Transverse colon (tissue), 4 donors: ENCODE measurements around the gene CEP104. TPM values are rescaled to one million over a fixed set of nuclear protein-coding genes. Genes with fewer than 3 reads are reported as not detected.
A peak's percentile ranks its signal among the peaks of the same experiment; 100 is the strongest.

ENCODE experiments used
- DNase-seq: peaks from one replicate; pipeline ENCODE4 v3.0.0-alpha.2; 2019
- H3K27ac ChIP-seq, 4 donors: fragments of 200-600 bp; sonication (generic); 2 replicates each; pipeline ENCODE4 v1.5.1; 2016 to 2018; ENCODE audit warnings: inconsistent platforms in 4 of 4
- H3K27me3 ChIP-seq: fragments of 200-600 bp; sonication (generic); 2 replicates; pipeline ENCODE4 v1.5.1; 2017; ENCODE audit warnings: inconsistent platforms
- H3K36me3 ChIP-seq, 4 donors: fragments of 200-600 bp; sonication (generic); 2 replicates each; pipeline ENCODE4 v1.5.1; 2017 to 2019; ENCODE audit warnings: inconsistent platforms in 4 of 4
- H3K4me1 ChIP-seq, 4 donors: fragments of 200-600 bp; sonication (generic); 2 replicates each; pipeline ENCODE4 v1.5.1; 2017 to 2020; ENCODE audit warnings: inconsistent platforms in 4 of 4
- H3K4me3 ChIP-seq, 4 donors: fragments of 200-600 bp; sonication (generic); 1 replicate in 1 of 4; 2 replicates in 3 of 4; pipeline versions ENCODE4 v1.5.1 to v1.6.1; 2017 to 2019; ENCODE audit warnings: inconsistent platforms in 4 of 4
- H3K9me3 ChIP-seq, 2 donors: fragments of 200-600 bp; sonication (generic); 2 replicates each; pipeline ENCODE4 v1.5.1; 2017 to 2019; ENCODE audit warnings: inconsistent platforms in 2 of 2
- CTCF ChIP-seq, 5 experiments: fragments of 200-600 bp in 3 of 5; fragments of 450-650 bp in 2 of 5; sonication (generic) in 3 of 5; IDR thresholded peaks; 1 replicate in 2 of 5; 2 replicates in 3 of 5; pipeline ENCODE4 v1.5.1; 2016 to 2017; ENCODE audit warnings: antibody characterized with exemption in 5 of 5, inconsistent platforms in 3 of 5, mild to moderate bottlenecking in 2 of 5, moderate library complexity in 1 of 5
- EP300 ChIP-seq: sonication (generic); formaldehyde crosslinking; IDR thresholded peaks from one replicate; pipeline ENCODE4 v1.6.1; 2017; ENCODE audit warnings: antibody characterized with exemption, low read depth
- POLR2A ChIP-seq: fragments of 450-650 bp; IDR thresholded peaks from one replicate; pipeline ENCODE4 v1.6.1; 2016; ENCODE audit warnings: antibody characterized with exemption, mild to moderate bottlenecking, moderate library complexity
- POLR2AphosphoS5 ChIP-seq, 3 donors: sonication (generic); formaldehyde crosslinking; IDR thresholded peaks; one replicate each; pipeline ENCODE4 v1.6.1; 2016; ENCODE audit warnings: antibody characterized with exemption in 3 of 3
- WGBS, 2 donors: methylation state at CpG; one replicate each; pipeline ENCODE4 v1.1.5; 2018; ENCODE audit warnings: low coverage in 1 of 2; 5-methylcytosine and 5-hydroxymethylcytosine counted together
- in situ Hi-C, 4 donors: fragments of 200-750 bp; cut with MboI; loops; one replicate each; pipeline versions ENCODE4 v1.15.0 to v1.15.1; 2017; ENCODE audit warnings: low sequenced_read_pairs in 3 of 4, low pct_ligation_motif_present in 1 of 4, low pct_unique_long_range_greater_than_20kb in 1 of 4
- intact Hi-C: fragments of 100-400 bp; cut with DNase I; formaldehyde crosslinking; loops from one replicate; pipeline ENCODE4 v1.15.1; 2023; ENCODE audit warnings: low total_unique reads
- total RNA-seq, 4 donors: library from RNA; depleted of rRNA; stranded (reverse); fragments of >200 nt; gene quantifications; one replicate each; pipeline ENCODE4 v1.1.0, GENCODE V29; 2016

CEP104 gene
- total RNA-seq, 4 donors from 2014 or later = 34.4 to 57.7 (median 43.5) TPM

GRCh38 chr1:3776231-3776961 is 80.6 kb downstream of the CEP104 start:
- peaks cover 0 to 18% (median 8%) of the 10 kb centered on the region in 4 donors for H3K36me3 ChIP-seq
- DNase-seq = no peak
- 69% methylated on average over 20 of the region's 21 CpGs; no CpG with 5 or more reads in 1 of the 2 donors for WGBS, 2 donors
- no peak for TF ChIP-seq CTCF (IDR thresholded peaks at IDR 0.05)
- intact Hi-C loops (no loop called here), in situ Hi-C loops (no loop called here)
- peaks cover 9 to 33% (median 25%) of the 10 kb centered on the region in 4 donors for H3K4me1 ChIP-seq
- H3K9me3 ChIP-seq = no peaks in the 10 kb centered on the region
- H3K4me3 ChIP-seq = no peak overlapping the region
- H3K27ac ChIP-seq = no peak overlapping the region
- peaks cover 8% of the 10 kb centered on the region for H3K27me3 ChIP-seq

- Histone ChIP-seq H3K36me3 (peaks cover 0 to 13% (median 5%) of the 10 kb centered on the region in 4 donors), H3K4me1 (peaks cover 9 to 36% (median 27%) of the 10 kb centered on the region in 4 donors), H3K27me3 (peaks cover 16% of the 10 kb centered on the region), H3K4me3 (no peak overlapping the region), H3K27ac (peak overlapping the region in 1 of 4 donors; percentile 34), H3K9me3 (no peaks in the 10 kb centered on the region)
- 23% methylated on average over 25 of the region's 27 CpGs; no CpG with 5 or more reads in 1 of the 2 donors for WGBS, 2 donors
- intact Hi-C loops = no loop called here
- TF ChIP-seq CTCF (IDR thresholded peaks at IDR 0.05) (peak; percentile 24 to 58 (median 33)), POLR2AphosphoS5 (IDR thresholded peaks at IDR 0.05) (peak in 2 of 3 donors; percentile 16 to 73), EP300 (no peak), POLR2A (no peak)
- DNase-seq = peak; percentile 71
- in situ Hi-C loops = no loop called here
Measured at GRCh38 chr1:3775490-3776230, 81.4 kb downstream of the CEP104 start.

- H3K36me3 ChIP-seq = peaks cover 0 to 6% (median 2%) of the 10 kb centered on the region in 4 donors
- in situ Hi-C loops = no loop called here
- TF ChIP-seq POLR2A = no peak
- TF ChIP-seq POLR2AphosphoS5 (IDR thresholded peaks at IDR 0.05) = no peak
- TF ChIP-seq EP300 = no peak
- no peak for TF ChIP-seq CTCF (IDR thresholded peaks at IDR 0.05)
- peak; percentile 14 for DNase-seq
- H3K27me3 ChIP-seq = peaks cover 21% of the 10 kb centered on the region
- no peaks in the 10 kb centered on the region for H3K9me3 ChIP-seq
- H3K4me1 ChIP-seq = peaks cover 9 to 36% (median 27%) of the 10 kb centered on the region in 4 donors
- peak overlapping the region in 1 of 4 donors; percentile 34 for H3K27ac ChIP-seq
- no peak overlapping the region for H3K4me3 ChIP-seq
- WGBS, 2 donors = 63% methylated on average over 17 of the region's 17 CpGs; no CpG with 5 or more reads in 1 of the 2 donors
- intact Hi-C loops = no loop called here
Measured at GRCh38 chr1:3774946-3775489, 82.0 kb downstream of the CEP104 start.

- 79 to 82% methylated on average over 7 to 14 of the region's 19 CpGs for WGBS, 2 donors
- no peak for DNase-seq
- Histone ChIP-seq H3K27me3 (peaks cover 21% of the 10 kb centered on the region), H3K36me3 (peaks cover 0 to under 1% (median 0%) of the 10 kb centered on the region in 4 donors), H3K9me3 (no peaks in the 10 kb centered on the region), H3K4me1 (peaks cover 9 to 36% (median 27%) of the 10 kb centered on the region in 4 donors), H3K27ac (peak overlapping the region in 1 of 4 donors; percentile 86), H3K4me3 (no peak overlapping the region)
- in situ Hi-C loops (no loop called here), intact Hi-C loops (no loop called here)
- no peak for TF ChIP-seq CTCF (IDR thresholded peaks at IDR 0.05)
- no peak for TF ChIP-seq POLR2AphosphoS5 (IDR thresholded peaks at IDR 0.05)
- no peak for TF ChIP-seq EP300
- no peak for TF ChIP-seq POLR2A
Measured at GRCh38 chr1:3774276-3774945, 82.6 kb downstream of the CEP104 start.
